Cardiac fibroblast (primary cell): Measurements from ENCODE around the gene PPIF.

Experiments
- DNase-seq, 2 donors: peaks; one replicate each; pipeline versions ENCODE4 v3.0.0 to v3.0.0-alpha.2; 2010; ENCODE audit warnings: low read depth in 2 of 2
- H3K4me3 ChIP-seq, 2 donors: replicated peaks in 1 of 2; 1 replicate in 1 of 2; 2 replicates in 1 of 2; pipeline ENCODE4 v1.5.1; 2011; ENCODE audit warnings: low read depth in 2 of 2, low read length in 2 of 2, mild to moderate bottlenecking in 2 of 2, moderate library complexity in 1 of 2
- TF ChIP-seq, protein P1 (sequence below): IDR thresholded peaks from one replicate; pipeline ENCODE4 v1.5.1; 2011; ENCODE audit warnings: low read depth, mild to moderate bottlenecking, low read length, inconsistent platforms

The PPIF gene

DNA sequence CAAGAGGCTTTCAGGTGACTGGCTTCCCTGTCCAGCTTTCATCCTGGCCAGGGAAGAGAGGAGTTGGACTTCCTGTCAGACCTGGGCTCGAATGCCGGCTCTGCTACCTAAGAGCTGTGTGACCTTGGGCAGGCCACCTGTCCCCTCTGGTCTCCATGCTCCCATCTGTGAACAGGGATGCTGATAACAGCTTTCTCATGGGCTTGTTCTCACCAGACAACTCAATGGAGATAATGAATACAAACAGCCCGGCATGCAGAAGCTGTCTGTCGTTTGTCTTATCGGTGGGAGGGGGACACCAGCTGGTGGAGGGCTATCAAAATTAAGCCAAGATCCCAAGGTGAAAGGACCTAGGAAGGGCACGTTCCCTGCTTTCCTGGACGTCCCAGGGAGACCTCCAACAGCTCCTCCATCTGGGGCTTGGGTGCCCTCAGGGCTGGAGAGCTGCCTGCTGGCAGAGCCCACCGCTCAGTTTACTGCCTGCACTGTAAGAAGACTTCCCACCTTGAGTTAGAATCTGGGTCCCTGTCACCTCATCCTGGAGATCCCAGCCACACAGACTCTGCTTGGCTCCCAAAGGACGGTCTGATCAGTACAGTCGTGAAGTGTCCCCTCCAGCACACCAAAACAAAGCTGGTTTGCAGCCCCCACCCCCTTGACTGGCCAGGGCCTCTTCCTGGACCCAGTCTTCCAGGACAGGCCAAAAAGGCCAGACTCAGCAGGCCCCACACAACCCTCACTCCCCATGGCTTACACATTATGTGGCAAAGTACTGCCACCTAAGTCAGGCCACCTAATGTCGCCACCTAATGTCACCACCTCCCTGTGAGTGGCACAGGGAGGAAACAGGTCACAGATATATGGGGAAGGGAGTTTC is 40.9 kb downstream of the PPIF start:
- TF ChIP-seq, protein P1, sequence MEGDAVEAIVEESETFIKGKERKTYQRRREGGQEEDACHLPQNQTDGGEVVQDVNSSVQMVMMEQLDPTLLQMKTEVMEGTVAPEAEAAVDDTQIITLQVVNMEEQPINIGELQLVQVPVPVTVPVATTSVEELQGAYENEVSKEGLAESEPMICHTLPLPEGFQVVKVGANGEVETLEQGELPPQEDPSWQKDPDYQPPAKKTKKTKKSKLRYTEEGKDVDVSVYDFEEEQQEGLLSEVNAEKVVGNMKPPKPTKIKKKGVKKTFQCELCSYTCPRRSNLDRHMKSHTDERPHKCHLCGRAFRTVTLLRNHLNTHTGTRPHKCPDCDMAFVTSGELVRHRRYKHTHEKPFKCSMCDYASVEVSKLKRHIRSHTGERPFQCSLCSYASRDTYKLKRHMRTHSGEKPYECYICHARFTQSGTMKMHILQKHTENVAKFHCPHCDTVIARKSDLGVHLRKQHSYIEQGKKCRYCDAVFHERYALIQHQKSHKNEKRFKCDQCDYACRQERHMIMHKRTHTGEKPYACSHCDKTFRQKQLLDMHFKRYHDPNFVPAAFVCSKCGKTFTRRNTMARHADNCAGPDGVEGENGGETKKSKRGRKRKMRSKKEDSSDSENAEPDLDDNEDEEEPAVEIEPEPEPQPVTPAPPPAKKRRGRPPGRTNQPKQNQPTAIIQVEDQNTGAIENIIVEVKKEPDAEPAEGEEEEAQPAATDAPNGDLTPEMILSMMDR, result no peak
- peak in 1 of 2 donors; percentile 1 for DNase-seq
- no peak overlapping the region for H3K4me3 ChIP-seq

DNA sequence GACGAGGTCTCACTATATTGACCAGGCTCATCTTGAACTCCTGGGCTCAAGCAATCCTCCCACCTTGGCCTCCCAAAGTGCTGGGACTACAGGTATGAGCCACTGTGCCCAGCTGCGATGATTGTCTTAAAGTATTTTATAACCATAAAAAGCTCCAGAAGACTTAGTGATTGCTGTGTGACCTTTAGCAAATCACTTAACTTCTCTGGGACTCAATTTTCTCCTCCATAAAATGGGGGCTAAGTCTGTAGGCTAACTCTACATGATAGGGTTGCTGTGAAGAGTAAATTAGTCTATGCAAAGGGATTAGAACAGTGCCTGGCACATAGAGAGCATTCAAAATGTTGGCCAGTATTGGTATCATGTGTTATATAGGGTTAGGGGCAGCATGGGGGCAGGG is 42.8 kb downstream of the PPIF start:
- TF ChIP-seq, protein P1, result no peak
- H3K4me3 ChIP-seq, result no peak overlapping the region

DNA sequence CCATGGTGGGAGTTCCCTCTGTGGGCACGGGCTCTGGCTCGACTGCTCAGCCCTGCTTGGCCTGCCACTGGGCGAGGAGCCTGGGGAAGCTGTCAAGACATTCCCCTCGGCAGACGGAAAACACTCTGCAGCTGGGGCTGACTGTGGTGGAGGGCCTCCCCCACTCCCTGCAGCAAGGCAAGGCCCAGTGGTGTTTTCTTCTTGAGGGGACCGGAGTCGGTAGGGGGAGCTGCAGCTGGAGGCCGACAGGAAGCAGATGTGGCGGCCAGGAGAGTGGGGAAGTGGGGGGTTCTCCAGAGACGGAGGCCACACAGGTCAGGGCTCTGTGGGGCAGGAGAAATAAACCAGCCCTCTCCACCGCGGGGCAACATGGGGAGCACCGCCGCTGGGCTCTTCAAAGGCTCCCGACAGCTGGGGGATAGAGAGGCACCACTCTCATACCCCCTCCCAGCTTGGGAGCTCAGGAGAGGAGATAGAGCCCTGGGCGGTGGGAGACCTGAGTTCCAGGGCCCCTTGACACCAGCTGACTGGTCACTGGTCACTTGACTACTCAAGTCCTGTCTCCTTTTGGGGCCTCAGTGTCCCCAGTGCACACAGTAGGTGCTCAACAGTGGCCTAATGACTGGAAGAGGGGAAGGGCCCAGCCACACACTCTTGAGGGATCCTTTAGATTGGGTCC is 43.4 kb downstream of the PPIF start:
- no peak for DNase-seq
- TF ChIP-seq, protein P1, result no peak
- H3K4me3 ChIP-seq, result no peak overlapping the region

More for the DNA sequence above, 42.8 kb downstream of the PPIF start:
- no peak for DNase-seq

DNA sequence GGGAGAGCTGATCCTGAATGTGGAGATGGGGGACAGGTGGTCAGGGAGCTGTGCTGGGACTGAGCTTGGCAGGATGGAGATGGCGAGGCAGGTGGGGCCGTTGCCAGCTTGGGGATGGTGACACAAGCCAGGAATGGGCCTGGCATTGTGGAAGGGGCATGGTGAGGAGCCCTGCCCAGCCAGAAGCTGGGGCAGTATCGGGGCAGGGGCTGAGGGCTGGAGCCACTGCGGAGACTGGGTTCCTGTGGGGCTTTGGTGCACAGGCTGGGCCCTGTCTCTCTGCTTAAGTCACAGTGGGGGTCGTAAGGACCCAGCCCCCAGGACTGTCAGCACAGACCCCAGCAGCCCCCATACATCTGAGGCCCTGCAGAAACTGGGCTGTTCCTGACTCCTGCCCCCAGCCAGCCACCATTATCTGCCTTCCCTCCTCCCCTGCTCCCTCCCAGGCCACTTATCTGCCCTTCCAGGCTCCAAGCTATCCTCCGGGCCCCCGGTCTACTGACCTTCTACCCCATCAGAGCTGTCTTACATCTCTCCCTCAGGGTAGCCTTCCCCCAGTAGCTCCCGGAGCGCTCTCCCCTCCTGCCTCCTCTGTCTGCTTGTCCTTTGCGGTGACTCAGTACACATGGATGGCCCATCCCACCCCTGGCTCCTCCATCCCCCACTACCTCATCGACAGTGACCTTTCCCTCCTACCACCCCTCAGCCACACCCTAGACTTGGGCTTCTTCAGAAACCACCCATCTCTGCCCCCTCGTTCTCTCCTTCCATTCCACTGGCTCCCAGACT is 44.2 kb downstream of the PPIF start:
- TF ChIP-seq, protein P1, result no peak

DNA sequence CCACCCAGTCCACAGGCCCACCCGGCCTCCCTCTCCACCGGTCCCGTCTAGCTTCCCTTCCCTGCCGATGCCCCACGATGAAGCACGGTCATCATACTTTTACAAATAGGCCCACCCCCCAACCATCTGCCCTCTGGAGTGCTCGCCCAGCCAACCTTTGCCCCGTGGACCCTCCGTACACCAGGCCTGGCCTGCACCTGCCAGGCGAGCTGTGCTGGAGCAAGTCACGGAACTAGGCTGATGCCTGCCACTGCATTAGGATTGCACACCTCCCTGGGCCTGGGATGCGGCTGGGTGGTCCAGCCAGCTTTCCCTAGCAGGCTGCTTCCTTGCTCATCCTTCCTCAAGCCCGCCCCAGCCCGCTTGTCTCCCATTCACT is 44.7 kb downstream of the PPIF start:
- DNase-seq, result no peak
- TF ChIP-seq, protein P1, result no peak
- H3K4me3 ChIP-seq, result no peak overlapping the region

More for the DNA sequence above, 44.2 kb downstream of the PPIF start:
- no peak overlapping the region for H3K4me3 ChIP-seq
- no peak for DNase-seq

DNA sequence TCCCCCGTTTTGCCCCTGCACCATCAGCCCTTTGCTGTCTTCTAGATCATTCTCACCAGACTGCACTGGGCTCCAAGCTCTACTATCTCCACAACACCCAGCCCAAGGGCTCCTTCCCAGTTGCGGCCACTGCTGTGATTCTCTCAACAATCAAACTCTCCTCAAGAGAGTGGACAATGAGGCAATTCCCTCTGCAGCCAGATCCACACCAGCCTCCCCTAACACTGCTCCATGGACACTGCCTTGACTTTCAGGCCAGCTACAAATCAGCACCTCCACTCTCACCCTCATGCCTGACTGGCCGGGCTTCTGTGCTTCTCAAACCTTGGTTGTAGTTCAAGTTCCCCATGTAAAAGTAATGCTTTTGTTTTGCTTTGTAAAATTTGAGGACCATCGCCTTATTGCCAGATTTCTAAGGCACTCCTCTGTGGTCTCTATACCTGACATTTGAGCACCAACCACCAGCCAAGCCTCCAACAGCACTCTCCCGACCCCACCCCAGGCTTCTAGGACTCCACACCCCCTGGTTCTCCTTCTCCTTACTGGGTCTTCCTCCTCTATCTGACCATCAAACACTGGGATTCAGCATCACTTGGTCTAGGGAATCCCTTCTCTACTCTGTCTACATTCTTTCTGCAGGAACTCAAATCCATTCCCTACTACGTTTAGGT is 45.4 kb downstream of the PPIF start:
- no peak for DNase-seq
- no peak overlapping the region for H3K4me3 ChIP-seq
- TF ChIP-seq, protein P1, result no peak
